Activated naive CD8-positive, alpha-beta T cell treated with anti-CD3 and anti-CD28 coated beads for 36 hours (primary cell): ENCODE measurements around the gene NUDT1. TPM values are rescaled to one million over a fixed set of nuclear protein-coding genes. Genes with fewer than 3 reads are reported as not detected.
"Not testable (repeated sequence)": the region's sequence is repeated elsewhere in the genome, so short reads cannot be mapped to it uniquely, and the experiment has no call there.

Experiments
- DNase-seq: peaks from one replicate; pipeline ENCODE4 v3.0.0; 2021
- H3K27ac Mint-ChIP-seq: one replicate; pipeline ENCODE4 v1.8.0; 2022; ENCODE audit warnings: mild to moderate bottlenecking, moderate library complexity, mixed read lengths
- H3K27me3 Mint-ChIP-seq: one replicate; pipeline ENCODE4 v1.8.0; 2022; ENCODE audit warnings: mild to moderate bottlenecking, mixed read lengths
- H3K36me3 Mint-ChIP-seq: one replicate; pipeline ENCODE4 v1.8.0; 2021; ENCODE audit warnings: mild to moderate bottlenecking, mixed read lengths
- H3K4me1 Mint-ChIP-seq: one replicate; pipeline ENCODE4 v1.8.0; 2021; ENCODE audit warnings: mixed read lengths
- H3K4me3 Mint-ChIP-seq: one replicate; pipeline ENCODE4 v1.8.0; 2022; ENCODE audit warnings: mild to moderate bottlenecking, moderate library complexity, mixed read lengths
- H3K9me3 Mint-ChIP-seq: one replicate; pipeline ENCODE4 v1.8.0; 2022; ENCODE audit warnings: mixed read lengths
- total RNA-seq, 2 experiments: library from RNA; stranded (reverse); gene quantifications; one replicate each; pipeline ENCODE4 v1.2.3, GENCODE V29; 2021

Gene NUDT1
- total RNA-seq, 2 experiments from 2014 or later, result 93.5 to 97.0 TPM

DNA sequence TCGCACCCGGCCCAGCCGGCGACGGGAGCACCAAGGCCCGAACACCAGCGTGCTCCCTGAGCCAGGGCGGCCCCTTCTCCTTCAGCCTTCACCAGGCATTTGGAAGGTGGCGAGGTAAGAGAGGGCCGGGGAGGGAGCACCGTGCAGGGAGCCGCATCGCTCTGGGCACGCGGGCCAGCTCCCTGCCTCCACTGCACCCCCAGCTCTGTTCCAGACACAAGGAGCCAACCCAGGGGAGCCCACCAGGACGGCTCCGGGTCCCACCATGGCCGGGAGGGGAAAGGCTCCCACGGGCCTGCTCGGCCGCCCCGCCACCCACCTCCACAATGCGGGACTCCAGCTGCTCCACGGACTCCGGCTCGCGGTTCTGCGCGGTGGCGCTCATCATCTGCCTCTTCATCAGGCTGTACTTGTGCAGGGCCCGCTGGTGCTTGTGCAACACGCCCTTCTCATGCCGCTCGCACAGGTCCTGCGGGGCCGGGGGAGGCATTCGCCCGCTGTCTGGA, 15.1 kb downstream of the NUDT1 start:
- H3K4me3 Mint-ChIP-seq, result no peak overlapping the region

DNA sequence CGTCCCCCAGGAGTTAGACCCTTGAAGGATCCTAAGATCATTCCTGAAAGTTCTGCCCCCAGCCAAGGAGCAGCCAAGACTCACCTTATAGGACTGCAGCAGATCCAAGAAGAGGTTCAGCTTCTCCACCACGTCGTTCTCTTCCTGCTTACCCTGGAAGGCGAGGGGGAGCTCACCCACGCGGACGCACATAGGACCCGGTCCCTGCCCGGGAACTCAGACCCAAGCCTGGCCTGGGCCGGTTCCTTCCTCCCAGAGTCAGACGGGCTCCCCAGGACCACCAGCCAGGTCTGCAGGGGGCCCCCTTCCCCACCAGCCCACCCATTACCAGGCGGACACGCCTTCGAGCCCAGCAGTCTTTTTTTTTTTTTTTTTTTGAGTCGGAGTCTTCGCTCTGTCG, 15.6 kb downstream of the NUDT1 start:
- DNase-seq, result no peak
- Mint-ChIP-seq H3K27ac (no peak overlapping the region), H3K27me3 (no peaks in the 10 kb centered on the region), H3K9me3 (no peaks in the 10 kb centered on the region), H3K4me1 (peaks cover 18% of the 10 kb centered on the region), H3K4me3 (no peak overlapping the region), H3K36me3 (peaks cover 4% of the 10 kb centered on the region)

More for the DNA sequence above, 15.1 kb downstream of the NUDT1 start:
- no peak for DNase-seq
- Mint-ChIP-seq H3K9me3 (no peaks in the 10 kb centered on the region), H3K27ac (no peak overlapping the region), H3K27me3 (no peaks in the 10 kb centered on the region), H3K36me3 (peaks cover 4% of the 10 kb centered on the region), H3K4me1 (peaks cover 14% of the 10 kb centered on the region)

DNA sequence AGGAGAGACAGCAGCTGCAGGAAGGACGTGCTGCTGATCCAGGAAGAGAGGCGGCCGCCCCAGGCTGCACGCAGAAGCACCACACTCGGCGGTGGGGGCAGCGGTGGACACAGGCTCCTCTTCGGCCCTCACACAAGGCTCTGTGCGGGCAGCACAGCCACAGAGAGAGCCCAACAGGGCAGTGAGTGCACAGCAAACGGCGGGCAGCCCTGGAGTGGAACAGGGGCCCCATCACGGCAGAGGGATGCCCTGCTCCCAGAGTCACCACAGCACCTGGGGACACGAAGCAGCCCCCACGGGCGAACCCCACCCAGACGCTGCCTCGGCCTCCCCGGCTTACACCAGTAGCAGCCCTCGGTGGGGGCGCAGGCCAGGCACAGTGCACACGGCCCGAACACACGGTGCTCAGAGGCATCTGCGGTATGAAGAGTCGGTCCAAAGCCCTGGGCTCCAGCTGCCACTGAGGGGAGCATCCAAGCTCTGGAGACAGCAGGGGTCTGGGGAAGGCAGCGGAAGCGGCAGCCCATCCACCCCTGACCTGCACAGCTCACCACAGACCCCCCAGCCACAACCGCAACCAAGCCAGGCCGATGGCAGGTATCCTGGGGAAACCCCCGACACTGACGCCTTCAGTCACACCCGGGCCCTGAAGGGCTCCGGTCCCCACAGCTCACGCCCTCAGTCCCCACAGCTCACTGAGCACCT, 16.8 kb downstream of the NUDT1 start:
- H3K36me3 Mint-ChIP-seq, result peaks cover 7% of the 10 kb centered on the region
- no peak overlapping the region for H3K4me3 Mint-ChIP-seq
- no peak for DNase-seq
- peak overlapping the region; percentile 68 for H3K27ac Mint-ChIP-seq
- H3K4me1 Mint-ChIP-seq, result peaks cover 14% of the 10 kb centered on the region
- H3K9me3 Mint-ChIP-seq, result no peaks in the 10 kb centered on the region
- no peaks in the 10 kb centered on the region for H3K27me3 Mint-ChIP-seq

DNA sequence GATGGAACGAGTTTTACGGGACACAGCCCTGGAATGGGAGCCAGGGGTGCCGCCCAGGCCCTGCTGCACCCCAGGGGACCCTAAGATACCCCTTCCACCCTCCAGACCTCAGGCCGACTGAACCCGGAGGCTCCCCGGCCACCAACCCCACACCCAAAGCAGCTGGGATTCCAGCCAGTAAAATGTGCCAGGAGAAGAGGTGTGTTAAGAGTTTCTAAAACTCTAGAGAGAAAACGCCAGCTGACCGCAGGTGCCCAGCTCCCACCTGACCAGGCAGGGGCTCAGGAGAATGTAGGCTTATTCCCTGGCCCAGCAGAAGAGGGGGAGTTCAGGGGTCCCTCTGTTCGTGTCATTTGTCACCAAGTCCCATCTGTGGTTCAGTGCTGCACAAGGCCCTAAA, 17.5 kb downstream of the NUDT1 start:
- DNase-seq, result no peak
- Mint-ChIP-seq H3K4me1 (peaks cover 14% of the 10 kb centered on the region), H3K27ac (peak overlapping the region; percentile 68), H3K9me3 (no peaks in the 10 kb centered on the region), H3K27me3 (no peaks in the 10 kb centered on the region), H3K36me3 (peaks cover 11% of the 10 kb centered on the region), H3K4me3 (no peak overlapping the region)

DNA sequence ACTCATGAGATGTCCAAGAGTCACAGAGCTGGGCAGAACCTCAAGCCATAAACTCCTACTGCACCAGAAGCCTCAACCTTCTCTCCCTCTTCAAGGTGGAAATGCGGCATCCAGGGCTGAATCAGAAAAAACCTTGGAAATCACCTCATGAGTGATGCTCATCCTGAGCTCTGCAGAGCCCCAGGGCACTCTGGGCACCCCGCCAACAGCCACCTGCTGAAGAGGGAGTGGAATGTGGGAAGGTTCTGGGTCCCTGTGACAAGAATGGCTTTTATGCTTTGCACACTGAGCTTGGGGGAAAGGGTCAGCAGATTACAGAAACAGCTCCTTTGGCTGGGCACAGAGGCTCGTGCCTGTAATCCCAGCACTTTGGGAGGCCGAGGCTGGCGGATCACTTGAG, 18.8 kb downstream of the NUDT1 start:
- H3K27ac Mint-ChIP-seq, result no peak overlapping the region
- no peak for DNase-seq
- H3K27me3 Mint-ChIP-seq, result no peaks in the 10 kb centered on the region
- H3K9me3 Mint-ChIP-seq, result no peaks in the 10 kb centered on the region
- peaks cover 11% of the 10 kb centered on the region for H3K36me3 Mint-ChIP-seq
- no peak overlapping the region for H3K4me3 Mint-ChIP-seq
- peaks cover 14% of the 10 kb centered on the region for H3K4me1 Mint-ChIP-seq

DNA sequence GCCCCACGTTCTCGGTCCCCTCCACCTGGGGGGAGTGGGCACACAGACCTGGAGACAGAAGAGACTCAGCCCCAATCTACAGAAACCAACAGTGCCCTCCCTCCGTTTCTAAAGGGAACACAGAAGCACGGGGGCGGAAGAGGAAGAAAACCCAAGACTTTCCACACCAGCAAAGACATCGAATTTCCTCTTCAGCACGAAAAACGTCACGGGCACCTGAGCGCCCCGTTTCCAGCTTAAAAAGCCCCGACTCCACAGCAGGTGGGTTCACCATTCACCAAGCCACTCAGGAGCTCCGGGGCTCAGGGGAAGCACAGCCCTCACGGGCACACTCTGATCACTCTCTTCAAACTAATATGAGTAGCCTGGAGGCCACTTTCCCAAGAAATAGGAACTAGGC, 19.6 kb downstream of the NUDT1 start:
- no peaks in the 10 kb centered on the region for H3K27me3 Mint-ChIP-seq
- H3K27ac Mint-ChIP-seq, result peak overlapping the region; percentile 86
- no peaks in the 10 kb centered on the region for H3K9me3 Mint-ChIP-seq
- peaks cover 14% of the 10 kb centered on the region for H3K4me1 Mint-ChIP-seq
- peak; percentile 14 for DNase-seq
- peaks cover 9% of the 10 kb centered on the region for H3K36me3 Mint-ChIP-seq
- peak overlapping the region; percentile 45 for H3K4me3 Mint-ChIP-seq

DNA sequence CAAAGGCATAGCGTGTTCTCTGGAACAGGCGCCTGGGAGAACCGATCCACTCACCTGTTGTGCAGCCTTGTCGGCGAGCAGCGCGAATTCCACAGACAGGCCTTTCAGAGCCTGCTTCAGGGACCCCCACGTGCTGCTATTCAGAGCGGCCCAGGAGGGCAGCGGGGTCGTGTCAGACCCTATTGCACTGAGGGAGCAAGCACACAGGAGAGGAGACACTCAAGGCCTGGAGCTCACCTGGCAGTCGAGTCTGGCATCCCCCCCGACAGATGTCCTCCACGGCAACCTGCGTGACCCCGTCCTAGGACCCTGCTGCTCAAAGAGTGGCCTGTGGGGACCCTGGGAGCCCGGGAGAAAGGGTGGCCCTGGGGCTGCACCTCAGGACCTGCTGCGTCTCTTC, 21.1 kb downstream of the NUDT1 start:
- no peaks in the 10 kb centered on the region for H3K27me3 Mint-ChIP-seq
- no peaks in the 10 kb centered on the region for H3K9me3 Mint-ChIP-seq
- H3K27ac Mint-ChIP-seq, result no peak overlapping the region
- H3K4me1 Mint-ChIP-seq, result peaks cover 14% of the 10 kb centered on the region
- peaks cover 9% of the 10 kb centered on the region for H3K36me3 Mint-ChIP-seq
- no peak for DNase-seq
- H3K4me3 Mint-ChIP-seq, result no peak overlapping the region

DNA sequence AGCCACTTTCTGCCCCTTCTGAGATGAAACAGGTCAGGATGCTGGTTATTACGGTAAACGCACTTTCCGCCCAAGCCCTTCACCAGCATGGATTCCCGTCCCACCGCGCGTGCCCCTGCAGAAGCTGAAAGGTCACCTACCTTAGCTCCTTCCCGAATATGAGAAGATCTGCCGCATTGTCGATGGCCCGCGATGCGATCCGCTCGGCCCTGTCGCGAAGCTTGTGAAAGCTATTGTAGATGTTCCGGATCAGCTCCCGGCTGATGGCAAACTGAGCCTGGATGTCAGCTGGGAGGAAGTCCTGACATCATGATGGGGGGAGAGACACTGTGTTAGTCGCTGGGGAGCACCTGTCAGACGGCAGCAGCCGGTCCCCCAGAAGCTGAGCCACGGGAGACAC, 22.1 kb downstream of the NUDT1 start:
- DNase-seq, result no peak
- Mint-ChIP-seq H3K27ac (no peak overlapping the region), H3K9me3 (no peaks in the 10 kb centered on the region), H3K27me3 (no peaks in the 10 kb centered on the region), H3K4me3 (no peak overlapping the region), H3K36me3 (peaks cover 9% of the 10 kb centered on the region), H3K4me1 (peaks cover 14% of the 10 kb centered on the region)

DNA sequence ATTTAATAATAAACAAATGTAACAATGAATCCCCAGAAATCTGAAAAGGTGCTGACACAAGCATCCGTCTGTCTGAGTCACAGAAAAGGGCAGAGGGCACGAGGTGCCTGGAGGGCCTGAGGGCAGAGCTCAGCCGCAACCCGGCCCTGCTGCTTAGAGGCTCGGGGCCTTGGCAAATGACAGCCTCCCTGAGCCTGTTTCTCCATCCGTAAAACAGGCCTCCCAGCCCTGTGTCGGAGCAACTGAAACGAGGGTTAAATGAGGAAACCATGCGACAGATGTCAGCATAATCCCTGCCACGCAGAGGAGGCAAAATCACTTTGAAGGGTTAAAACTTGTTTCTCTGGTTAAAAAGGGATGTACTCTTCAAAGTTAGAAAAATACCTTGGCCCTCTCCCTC, 24.9 kb downstream of the NUDT1 start:
- Mint-ChIP-seq H3K9me3 (no peaks in the 10 kb centered on the region), H3K4me3 (no peak overlapping the region), H3K27ac (no peak overlapping the region), H3K36me3 (peaks cover 7% of the 10 kb centered on the region), H3K4me1 (peaks cover 6% of the 10 kb centered on the region), H3K27me3 (no peaks in the 10 kb centered on the region)
- no peak for DNase-seq

DNA sequence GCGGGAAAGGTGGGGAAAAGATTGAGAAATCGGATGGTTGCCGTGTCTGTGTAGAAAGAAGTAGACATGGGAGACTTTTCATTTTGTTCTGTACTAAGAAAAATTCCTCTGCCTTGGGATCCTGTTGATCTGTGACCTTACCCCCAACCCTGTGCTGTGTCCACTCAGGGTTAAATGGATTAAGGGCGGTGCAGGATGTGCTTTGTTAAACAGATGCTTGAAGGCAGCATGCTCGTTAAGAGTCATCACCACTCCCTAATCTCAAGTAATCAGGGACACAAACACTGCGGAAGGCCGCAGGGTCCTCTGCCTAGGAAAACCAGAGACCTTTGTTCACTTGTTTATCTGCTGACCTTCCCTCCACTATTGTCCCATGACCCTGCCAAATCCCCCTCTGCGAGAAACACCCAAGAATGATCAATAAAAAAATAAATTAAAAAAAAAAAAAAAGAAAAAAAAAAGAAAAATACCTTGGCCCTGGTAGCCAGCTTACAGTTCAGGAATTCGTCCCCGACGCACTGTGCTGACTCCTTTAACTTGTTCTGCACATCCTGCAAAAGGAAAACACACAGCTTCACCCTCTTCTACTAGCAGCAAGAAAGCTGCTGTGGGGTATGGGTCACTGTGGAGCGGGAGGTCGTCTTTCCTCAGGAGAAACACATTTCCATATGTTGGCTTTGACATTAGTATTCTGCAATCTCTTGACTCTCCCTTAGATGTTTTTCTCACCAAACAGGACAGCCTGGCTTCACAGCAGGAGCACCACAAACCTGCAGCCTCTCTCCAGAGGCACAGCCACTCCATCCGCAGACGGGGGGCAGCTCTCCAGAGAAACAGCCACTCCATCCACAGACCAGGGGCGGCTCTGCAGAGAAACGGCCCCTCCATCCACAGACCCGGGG, 27.3 kb downstream of the NUDT1 start:
- not testable (repeated sequence) for DNase-seq, H3K9me3 Mint-ChIP-seq, H3K4me1 Mint-ChIP-seq, H3K4me3 Mint-ChIP-seq, H3K36me3 Mint-ChIP-seq, H3K27me3 Mint-ChIP-seq, H3K27ac Mint-ChIP-seq

DNA sequence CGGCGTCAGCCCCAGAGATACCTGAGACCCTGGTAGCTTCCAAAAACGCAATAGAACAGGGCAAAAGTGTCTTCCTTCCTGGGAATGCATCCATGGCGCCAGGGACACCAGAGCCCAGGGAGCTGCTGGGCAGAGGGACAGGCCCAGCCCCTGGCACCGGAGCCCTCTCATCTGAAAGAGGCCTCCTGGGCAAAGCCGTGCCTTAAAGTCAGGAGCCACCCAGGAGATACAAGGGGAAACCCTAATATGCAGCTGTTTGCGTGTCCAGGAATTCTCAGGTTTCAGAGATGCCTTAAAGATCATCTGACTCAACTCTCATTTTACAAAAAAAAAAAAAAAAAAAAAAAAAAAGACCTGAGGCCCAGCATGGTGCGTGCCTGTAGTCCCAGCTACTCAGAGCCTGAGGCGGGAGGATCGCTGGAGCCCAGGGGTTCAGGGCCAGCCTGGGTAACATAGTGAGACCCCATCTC, 28.0 kb downstream of the NUDT1 start:
- Mint-ChIP-seq H3K27me3 (no peaks in the 10 kb centered on the region), H3K27ac (no peak overlapping the region), H3K4me3 (no peak overlapping the region), H3K36me3 (no peaks in the 10 kb centered on the region), H3K9me3 (no peaks in the 10 kb centered on the region), H3K4me1 (no peaks in the 10 kb centered on the region)
- DNase-seq, result no peak

DNA sequence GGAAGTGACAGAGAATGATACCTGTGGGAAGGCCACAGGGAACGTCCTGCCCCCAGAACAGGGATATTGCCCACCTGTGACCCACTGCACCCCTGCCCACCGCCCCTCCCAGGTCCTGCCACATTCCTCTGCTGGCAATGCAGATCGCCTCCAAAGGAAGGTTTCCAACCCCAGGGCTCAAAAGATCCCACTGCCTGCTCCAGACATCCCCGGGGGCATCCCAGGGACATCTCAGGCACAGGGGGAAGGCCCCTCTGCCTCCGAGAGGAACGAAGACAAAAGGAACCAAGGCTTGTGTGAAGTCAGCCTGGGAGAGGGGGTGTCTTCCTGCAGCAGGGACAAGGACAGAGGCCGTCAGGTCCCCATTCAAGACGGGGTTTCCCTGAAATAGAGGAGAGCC, 28.5 kb downstream of the NUDT1 start:
- no peaks in the 10 kb centered on the region for H3K9me3 Mint-ChIP-seq
- no peaks in the 10 kb centered on the region for H3K36me3 Mint-ChIP-seq
- no peaks in the 10 kb centered on the region for H3K27me3 Mint-ChIP-seq
- H3K4me1 Mint-ChIP-seq, result no peaks in the 10 kb centered on the region
- no peak for DNase-seq
- H3K4me3 Mint-ChIP-seq, result no peak overlapping the region
- H3K27ac Mint-ChIP-seq, result no peak overlapping the region

DNA sequence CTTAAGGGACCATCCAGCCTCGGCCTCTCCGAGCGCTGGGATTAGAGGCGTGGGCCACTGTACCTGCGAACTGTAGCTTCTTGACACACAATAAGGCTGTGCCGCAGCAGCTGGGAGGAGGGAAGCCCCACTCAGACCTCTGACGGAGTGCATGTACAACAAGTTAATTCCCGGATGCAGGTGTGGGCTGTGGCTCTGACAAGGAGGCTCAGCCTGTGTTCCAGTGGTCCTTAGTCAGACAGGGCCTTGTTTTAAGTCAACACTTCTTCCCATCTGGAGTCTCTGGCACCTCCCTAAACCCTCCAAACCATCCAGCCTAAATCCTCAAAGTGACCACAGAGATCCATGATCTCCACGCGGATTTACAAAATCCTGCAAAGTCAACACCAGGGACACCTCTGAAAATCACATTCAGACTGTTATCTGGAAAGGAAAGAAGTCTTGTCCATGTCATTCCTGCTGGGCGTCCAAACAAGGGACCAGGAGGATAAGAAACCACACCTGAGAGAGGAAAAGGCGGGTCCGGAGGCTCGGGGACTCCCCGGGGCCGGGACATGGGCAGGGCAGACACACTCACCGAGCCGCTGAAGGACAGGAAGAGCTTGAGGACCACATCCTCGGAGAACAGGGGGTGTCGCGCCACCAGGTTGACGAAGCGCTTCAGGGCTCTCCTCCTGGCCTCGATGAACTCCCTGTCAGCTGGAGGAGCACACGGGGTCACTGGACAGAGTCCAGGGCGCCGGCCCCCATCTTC, 29.4 kb downstream of the NUDT1 start:
- no peaks in the 10 kb centered on the region for H3K4me1 Mint-ChIP-seq
- no peaks in the 10 kb centered on the region for H3K27me3 Mint-ChIP-seq
- H3K4me3 Mint-ChIP-seq, result no peak overlapping the region
- no peak for DNase-seq
- H3K9me3 Mint-ChIP-seq, result no peaks in the 10 kb centered on the region
- H3K27ac Mint-ChIP-seq, result no peak overlapping the region
- no peaks in the 10 kb centered on the region for H3K36me3 Mint-ChIP-seq

DNA sequence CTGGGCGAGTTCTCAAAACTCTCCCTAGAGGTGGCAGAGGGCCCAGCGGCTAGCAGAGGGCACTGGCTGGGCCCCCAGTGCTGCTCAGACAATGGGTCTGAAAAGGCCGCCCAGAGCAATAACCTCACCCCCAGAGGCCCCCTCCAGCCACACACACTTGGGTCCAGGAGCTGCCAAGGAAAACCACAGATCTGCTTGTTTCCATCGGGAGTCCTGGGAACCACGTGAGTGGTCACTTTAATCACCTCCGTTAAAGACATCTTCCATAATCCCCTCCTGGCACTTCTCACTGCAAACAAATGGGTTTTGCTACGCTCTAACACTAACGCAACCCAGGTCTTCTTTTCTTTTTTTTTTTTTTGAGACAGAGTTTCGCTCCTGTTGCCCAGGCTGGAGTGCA, 30.0 kb downstream of the NUDT1 start:
- Mint-ChIP-seq H3K27me3 (no peaks in the 10 kb centered on the region), H3K4me1 (no peaks in the 10 kb centered on the region), H3K27ac (no peak overlapping the region), H3K9me3 (no peaks in the 10 kb centered on the region), H3K36me3 (peaks cover 2% of the 10 kb centered on the region), H3K4me3 (no peak overlapping the region)
- DNase-seq, result no peak

DNA sequence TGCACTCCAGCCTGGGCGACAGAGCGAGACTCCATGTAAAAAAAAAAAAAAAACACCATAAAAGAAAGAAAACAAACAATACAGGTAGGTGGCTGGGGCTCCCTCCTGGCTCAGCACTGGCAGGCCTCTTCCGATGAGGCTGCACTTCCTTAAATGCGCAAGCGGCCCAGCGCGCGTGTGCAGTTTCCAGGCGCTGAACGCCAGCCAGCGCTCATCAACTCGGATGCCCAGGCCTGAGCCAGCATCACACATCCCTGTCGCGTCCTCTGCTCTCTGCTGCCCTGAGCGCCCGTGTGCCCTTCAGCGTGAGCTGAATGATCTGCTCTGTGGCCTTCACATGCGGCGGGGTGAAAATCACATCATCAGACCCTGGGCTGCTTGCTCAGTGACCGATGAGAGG, 31.8 kb downstream of the NUDT1 start:
- no peaks in the 10 kb centered on the region for H3K27me3 Mint-ChIP-seq
- no peak overlapping the region for H3K4me3 Mint-ChIP-seq
- DNase-seq, result no peak
- H3K9me3 Mint-ChIP-seq, result no peaks in the 10 kb centered on the region
- H3K4me1 Mint-ChIP-seq, result no peaks in the 10 kb centered on the region
- H3K27ac Mint-ChIP-seq, result no peak overlapping the region
- peaks cover 3% of the 10 kb centered on the region for H3K36me3 Mint-ChIP-seq
